Measurements from ENCODE around the gene NUDT8.
"Not testable (repeated sequence)": the region's sequence is repeated elsewhere in the genome, so short reads cannot be mapped to it uniquely, and the experiment has no call there.

Gene NUDT8

GRCh38 chr11:67641338-67642172 is 11.8 kb upstream of the NUDT8 start:
- DNase-seq: no peak

- DNase-seq: no peak
Observed at GRCh38 chr11:67640758-67641337, 11.1 kb upstream of the NUDT8 start.

- no peak for DNase-seq
Observed at GRCh38 chr11:67640021-67640757, 10.5 kb upstream of the NUDT8 start.

- DNase-seq: no peak
Observed at GRCh38 chr11:67639438-67639859, 9.7 kb upstream of the NUDT8 start, which contains the start of gene TBX10. Gene TBX10, minus strand, starts transcription at chr11:67639763. Its CDS starts 291 bp downstream, at chr11:67639472.

GRCh38 chr11:67638535-67639437 is 9.0 kb upstream of the NUDT8 start:
- DNase-seq: no peak

DNA sequence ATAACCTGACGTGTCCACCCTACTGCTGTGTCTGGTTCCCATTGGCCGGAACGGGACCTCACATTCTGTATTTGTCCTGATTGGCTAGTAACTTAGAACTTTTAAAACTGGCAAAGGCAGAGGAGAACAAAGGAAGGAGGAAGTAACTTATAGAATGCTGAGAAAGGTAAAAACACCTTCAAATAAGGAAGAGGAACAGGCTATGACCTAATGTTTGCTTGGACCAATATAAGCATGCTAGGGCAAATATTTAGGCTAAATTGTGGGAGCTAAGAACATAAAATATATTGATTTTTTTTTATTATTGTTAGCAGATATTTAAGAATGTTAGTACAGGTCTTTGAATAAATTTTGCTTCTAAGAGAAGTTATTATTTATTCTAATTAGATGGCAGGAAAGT is 7.7 kb upstream of the NUDT8 start:
- not testable (repeated sequence) for DNase-seq

DNA sequence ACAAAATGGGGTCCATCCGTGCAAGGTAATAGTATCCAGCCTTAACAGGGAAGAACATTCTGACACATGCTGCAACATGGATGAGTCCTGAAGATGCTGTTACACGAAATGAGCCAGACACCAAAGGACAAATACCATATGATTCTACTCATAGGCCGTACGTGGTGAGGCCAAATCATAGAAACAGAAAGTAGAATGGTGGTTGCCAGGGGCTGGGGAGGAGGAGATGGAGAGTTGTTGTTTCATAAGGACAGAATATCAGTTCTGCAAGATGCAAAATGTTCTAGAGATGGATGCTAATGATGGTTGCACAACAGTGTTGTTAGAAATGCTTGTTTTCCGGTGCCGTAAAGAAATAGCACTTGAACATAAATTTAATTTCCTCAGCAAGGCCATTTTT is 7.2 kb upstream of the NUDT8 start:
- DNase-seq: no peak

DNA sequence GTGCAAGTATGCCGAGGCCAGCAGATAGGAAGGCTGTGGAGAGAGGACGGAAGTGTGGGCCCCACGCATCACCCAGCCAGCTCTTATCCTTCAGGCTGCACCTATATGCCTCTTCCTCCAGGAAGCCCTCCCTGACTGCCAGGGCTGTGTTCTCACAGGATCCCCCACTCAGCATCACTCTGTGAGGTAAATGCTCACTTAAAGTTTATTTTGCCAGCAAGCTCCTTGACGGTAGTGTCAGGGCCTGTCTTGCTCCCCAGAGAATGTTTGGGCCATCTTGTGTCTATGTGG is 5.4 kb upstream of the NUDT8 start:
- no peak for DNase-seq

GRCh38 chr11:67634366-67635230 is 4.9 kb upstream of the NUDT8 start:
- no peak for DNase-seq

DNA sequence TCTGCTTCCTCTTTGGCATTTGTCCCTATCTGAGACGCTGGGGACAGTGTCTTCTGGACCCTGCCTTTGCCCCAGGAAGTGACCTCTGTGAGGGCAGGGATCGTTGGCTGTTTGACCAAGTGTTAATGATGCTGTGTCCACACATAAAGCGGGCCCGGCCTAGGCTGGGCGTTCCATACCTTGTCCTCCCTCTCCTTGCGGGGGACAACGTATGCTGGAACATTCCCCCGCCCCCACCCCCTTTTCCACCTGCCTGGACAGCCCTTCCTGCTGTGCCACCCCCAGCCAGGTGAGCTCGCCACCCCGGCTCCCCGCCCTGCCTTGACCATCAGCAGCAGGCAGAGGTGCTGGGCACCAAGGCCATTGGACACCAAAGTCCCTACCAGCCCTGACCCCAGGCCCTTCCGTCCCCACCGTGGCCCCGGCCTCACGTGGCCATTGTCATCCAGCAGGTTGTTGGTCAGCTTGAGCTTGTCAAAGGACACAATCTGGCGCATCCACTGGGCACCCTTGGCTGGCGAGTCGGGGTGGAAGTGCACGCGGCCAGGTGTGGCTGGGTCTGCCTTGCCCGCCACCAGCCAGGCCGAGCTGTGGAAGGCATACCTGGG is 4.1 kb upstream of the NUDT8 start:
- no peak for DNase-seq

DNA sequence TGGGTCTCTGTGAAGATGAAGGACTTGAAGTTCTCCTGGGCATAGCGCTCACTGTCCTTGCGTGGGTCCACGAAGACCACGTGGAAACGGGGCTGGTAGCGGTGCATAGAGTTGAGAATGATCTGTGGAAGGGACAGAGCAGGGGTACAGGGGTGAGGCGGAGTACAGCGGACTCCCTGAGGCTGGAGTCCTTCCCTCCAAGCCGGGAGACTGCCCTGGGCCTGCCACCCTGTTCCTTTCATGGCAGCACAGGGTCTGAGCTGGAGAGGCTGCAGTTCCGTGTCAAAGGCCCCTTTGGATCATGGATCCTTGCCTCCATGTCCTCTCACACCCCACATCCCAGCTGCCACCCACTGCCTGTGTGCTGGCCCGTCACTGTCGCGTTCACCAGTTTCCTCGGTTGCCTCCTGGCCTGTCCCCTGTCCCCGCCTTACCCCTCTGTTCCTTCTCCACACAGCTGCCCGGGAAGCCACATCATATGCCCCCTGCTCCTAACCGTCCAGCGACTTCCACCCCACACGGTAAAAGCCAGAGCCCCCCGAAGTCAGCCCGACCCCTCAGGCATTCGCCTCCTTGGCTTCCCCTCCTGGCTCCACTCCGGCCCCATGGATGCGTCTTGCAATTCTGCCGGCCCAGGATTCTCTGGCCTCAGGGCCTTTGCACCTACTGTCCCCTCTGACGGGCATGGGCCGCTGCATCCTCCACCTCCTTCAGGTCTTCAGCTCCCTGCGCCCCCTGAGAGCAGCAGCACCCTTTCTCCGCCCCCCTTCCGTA is 3.4 kb upstream of the NUDT8 start:
- no peak for DNase-seq

DNA sequence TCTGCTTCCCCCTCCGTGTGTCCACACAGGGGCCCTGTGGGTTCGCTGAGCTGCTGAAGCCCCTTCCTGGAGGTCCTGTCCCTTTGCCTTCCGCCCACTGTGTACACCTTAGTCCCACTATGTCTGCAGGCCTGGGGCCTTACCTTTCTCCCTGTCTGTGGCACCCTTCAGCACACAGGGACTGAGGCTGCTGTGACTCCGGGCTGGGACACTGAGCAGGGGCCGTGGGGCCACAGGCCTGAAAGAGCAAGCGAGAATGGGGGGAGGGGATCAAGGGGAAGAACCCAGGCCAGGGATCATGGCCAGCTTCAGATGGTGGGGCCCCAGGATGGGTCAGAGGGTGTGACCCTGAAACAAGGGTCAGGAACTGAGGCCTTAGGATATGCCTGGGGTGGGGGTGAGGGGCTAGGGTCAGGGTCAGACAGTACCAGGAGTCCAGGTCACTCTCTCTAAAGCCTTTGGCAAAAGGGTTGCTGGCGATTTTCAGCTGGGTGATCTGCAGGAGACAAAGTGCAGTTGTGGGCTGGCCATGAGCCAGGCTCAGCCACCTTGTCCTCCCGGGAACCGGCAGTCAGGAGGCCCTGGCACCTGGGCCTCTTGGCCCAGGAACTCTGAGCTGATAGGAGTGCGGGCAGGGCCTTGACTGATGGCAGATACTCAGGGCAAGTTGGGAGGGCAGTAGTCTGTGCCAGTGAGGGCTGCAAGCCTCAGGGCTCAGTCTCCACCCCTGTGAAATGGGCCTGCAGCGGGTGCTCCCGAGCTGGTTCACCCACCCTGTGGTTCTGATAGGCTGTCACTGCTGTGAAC is 2.6 kb upstream of the NUDT8 start:
- no peak for DNase-seq

- DNase-seq: no peak
Observed at GRCh38 chr11:67631853-67632174, 2.1 kb upstream of the NUDT8 start.

DNA sequence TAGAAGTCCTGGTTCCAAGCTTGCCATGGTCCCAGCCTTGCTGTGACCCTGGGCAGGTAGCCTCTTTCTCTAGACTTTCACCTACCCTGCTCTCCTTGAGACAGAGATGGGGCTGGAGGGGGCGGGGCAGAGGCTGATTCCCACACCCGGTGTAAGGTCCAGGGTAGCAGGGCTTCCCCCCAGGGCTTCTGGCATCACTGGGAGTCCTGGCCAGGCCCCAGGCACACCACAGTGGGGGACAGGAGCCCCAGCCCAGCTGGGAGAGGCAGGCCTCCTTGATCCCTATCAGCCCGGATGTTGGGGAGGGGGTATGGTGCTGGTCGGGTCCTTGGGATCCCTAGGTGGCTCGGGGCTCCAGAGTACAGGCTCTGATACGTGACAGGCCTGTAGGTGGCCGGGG is 1.7 kb upstream of the NUDT8 start:
- DNase-seq: no peak

- DNase-seq: no peak
Observed at GRCh38 chr11:67630943-67631331, 1.2 kb upstream of the NUDT8 start.

DNA sequence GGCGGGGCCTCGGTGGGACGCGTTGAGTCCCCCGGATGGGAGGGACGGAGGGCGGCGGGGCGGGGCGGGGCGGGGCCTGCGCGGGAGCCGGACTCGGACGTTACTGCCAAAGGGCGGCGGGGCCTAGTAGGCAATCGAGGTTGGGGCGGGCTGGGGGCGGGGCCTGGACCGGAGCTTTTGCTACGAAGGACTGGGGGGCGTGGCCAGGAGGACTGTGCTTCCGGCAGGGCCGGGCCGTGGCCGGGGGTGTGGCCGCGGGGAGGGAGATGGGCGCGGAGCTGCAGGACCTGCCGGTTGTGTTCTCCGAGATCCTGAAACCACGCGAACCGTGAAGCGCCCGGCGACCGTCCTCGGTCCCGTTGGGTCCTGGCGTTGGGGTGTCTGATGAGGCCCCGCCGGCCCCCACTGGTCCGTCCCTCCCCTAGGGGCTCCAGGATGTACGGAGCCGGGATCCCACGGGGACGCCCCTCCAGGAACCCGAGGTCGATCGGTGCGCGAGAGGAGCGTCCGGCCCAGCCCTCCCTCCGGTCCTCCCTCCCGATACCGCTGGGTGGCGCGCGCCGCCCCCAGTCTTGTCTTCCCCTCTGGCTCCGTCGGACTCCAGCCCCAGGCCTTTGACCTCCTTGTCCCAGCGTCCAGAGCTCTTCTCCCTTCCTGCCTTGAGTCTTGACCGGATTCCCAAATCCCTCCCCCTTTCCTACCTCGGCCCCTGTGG is 648 bp upstream of the NUDT8 start:
- peak; percentile 81 for DNase-seq

- DNase-seq: no peak
Observed at GRCh38 chr11:67628710-67629385, 889 bp downstream of the NUDT8 start.

- DNase-seq: no peak
Observed at GRCh38 chr11:67627812-67628624, 1.7 kb downstream of the NUDT8 start.
